Neural crest cell (in vitro differentiated cells): ENCODE data around the gene TP53. TPM values are rescaled to one million over a fixed set of nuclear protein-coding genes. Genes with fewer than 3 reads are reported as not detected.
A peak's percentile ranks its signal among the peaks of the same experiment; 100 is the strongest.
"Not testable (repeated sequence)": the region's sequence is repeated elsewhere in the genome, so short reads cannot be mapped to it uniquely, and the experiment has no call there.

Experiments
- DNase-seq: peaks from one replicate; pipeline ENCODE4 v3.0.0; 2021; ENCODE audit warnings: low read depth, mixed read lengths, low spot score
- H3K27ac Mint-ChIP-seq: one replicate; pipeline ENCODE4 v1.8.0; 2021; ENCODE audit warnings: mild to moderate bottlenecking, mixed read lengths; ENCODE audit not compliant: unreplicated experiment
- H3K27me3 Mint-ChIP-seq: 2 replicates; pipeline ENCODE4 v1.8.0; 2021; ENCODE audit warnings: low read depth, mild to moderate bottlenecking, mixed read lengths
- H3K36me3 Mint-ChIP-seq: 2 replicates; pipeline ENCODE4 v1.8.0; 2021; ENCODE audit warnings: low read depth, mild to moderate bottlenecking, mixed read lengths
- H3K4me1 Mint-ChIP-seq: 2 replicates; pipeline ENCODE4 v1.8.0; 2021; ENCODE audit warnings: mixed read lengths
- H3K4me3 Mint-ChIP-seq: one replicate; pipeline ENCODE4 v1.8.0; 2021; ENCODE audit warnings: mild to moderate bottlenecking, mixed read lengths
- H3K9me3 Mint-ChIP-seq: 2 replicates; pipeline ENCODE4 v1.8.0; 2021; ENCODE audit warnings: mixed read lengths
- total RNA-seq: library from RNA; stranded (reverse); gene quantifications from 2 replicates; pipeline ENCODE4 v1.2.1, GENCODE V29; 2021
- TF ChIP-seq, protein P1 (sequence below): fragments of 200-600 bp; sonication (generic); conservative IDR thresholded peaks from 2 replicates; pipeline ENCODE4 v1.5.0; 2021; ENCODE audit warnings: antibody characterized with exemption, mild to moderate bottlenecking

The TP53 gene
- total RNA-seq, 1 donor from 2014 or later: 135 TPM

DNA sequence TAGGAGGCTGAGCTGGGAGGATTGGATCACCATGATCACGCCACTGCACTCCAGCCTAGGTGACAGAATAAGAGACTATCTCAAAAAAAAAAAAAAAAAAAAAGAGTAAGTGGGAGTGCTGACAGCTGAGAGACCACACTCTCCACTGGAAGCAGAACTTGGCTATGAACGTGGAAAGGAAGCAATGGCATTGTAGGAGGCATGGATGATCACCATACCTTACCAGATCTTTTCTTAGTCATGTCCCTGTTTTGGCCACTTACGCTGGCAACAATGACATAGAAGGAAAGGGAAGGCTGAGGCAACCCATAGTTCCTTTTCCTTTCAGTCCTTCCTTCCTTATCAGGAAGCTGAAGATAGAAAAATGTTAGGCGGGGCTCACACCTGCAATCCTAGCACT, 40.3 kb downstream of the TP53 start:
- H3K27ac Mint-ChIP-seq: no peak overlapping the region
- peaks cover 8% of the 10 kb centered on the region for H3K27me3 Mint-ChIP-seq
- H3K9me3 Mint-ChIP-seq: no peaks in the 10 kb centered on the region
- H3K36me3 Mint-ChIP-seq: no peaks in the 10 kb centered on the region
- TF ChIP-seq, protein P1, sequence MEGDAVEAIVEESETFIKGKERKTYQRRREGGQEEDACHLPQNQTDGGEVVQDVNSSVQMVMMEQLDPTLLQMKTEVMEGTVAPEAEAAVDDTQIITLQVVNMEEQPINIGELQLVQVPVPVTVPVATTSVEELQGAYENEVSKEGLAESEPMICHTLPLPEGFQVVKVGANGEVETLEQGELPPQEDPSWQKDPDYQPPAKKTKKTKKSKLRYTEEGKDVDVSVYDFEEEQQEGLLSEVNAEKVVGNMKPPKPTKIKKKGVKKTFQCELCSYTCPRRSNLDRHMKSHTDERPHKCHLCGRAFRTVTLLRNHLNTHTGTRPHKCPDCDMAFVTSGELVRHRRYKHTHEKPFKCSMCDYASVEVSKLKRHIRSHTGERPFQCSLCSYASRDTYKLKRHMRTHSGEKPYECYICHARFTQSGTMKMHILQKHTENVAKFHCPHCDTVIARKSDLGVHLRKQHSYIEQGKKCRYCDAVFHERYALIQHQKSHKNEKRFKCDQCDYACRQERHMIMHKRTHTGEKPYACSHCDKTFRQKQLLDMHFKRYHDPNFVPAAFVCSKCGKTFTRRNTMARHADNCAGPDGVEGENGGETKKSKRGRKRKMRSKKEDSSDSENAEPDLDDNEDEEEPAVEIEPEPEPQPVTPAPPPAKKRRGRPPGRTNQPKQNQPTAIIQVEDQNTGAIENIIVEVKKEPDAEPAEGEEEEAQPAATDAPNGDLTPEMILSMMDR: no peak
- no peak for DNase-seq
- H3K4me1 Mint-ChIP-seq: peaks cover 16% of the 10 kb centered on the region
- no peak overlapping the region for H3K4me3 Mint-ChIP-seq

DNA sequence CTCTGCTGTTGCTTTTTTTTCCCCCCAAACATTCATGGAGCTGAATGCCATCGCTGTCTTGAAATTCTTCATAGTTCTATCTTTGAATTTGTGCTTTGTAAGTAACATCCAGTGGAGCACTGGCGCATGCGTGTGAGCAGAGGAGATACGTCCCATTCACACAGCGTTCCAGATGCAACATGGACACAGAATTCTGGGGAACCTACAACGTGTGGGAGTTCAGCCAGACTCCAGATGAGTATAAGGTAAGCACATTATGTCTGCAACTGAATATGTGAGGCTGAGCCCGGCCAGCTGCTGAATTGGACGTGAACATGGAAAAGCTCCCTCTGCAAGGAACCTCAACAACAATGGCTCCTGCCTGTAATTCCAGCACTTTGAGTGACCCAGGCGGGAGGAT, 40.8 kb downstream of the TP53 start:
- Mint-ChIP-seq H3K4me3 (peak overlapping the region; percentile 36), H3K36me3 (no peaks in the 10 kb centered on the region), H3K27me3 (peaks cover 6% of the 10 kb centered on the region), H3K4me1 (peaks cover 14% of the 10 kb centered on the region), H3K9me3 (no peaks in the 10 kb centered on the region), H3K27ac (no peak overlapping the region)
- no peak for DNase-seq
- TF ChIP-seq, protein P1: no peak

DNA sequence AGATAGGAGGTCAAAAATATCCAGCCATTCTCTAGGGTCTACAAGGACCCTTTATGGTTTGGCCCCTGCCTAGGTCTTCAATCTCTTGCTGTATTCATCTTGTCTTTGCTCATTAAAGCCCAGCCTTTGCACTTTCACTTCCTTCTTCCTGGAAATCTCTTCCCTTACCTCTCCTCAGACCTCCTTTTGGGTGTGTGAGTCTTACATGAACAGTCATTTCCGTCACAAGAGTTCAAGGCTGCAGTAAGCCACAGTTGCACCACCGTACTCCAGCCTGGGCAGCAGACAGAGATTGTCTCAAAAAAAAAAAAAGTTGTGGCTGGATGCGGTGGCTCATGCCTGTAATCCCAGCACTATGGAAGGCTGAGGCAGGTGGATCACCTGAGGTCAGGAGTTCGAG, 42.5 kb downstream of the TP53 start:
- TF ChIP-seq, protein P1: no peak
- Mint-ChIP-seq H3K27ac (peak overlapping the region; percentile 54), H3K27me3 (peaks cover 4% of the 10 kb centered on the region), H3K36me3 (no peaks in the 10 kb centered on the region), H3K4me3 (no peak overlapping the region), H3K9me3 (no peaks in the 10 kb centered on the region), H3K4me1 (peaks cover under 1% of the 10 kb centered on the region)
- no peak for DNase-seq

DNA sequence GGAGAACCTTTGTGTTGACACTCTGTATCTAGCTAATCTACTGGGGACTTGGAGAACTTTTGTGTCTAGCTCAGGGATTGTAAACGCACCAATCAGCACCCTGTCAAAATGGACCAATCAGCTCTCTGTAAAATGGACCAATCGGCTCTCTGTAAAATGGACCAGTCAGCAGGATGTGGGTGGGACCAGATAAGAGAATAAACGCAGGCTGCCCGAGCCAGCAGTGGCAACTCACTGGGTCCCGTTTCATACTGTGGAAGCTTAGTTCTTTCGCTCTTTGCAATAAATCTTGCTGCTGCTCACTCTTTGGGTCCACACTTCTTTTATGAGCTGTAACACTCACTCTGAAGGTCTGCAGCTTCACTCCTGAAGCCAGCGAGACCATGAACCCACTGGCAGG, 45.7 kb downstream of the TP53 start:
- H3K4me3 Mint-ChIP-seq, H3K36me3 Mint-ChIP-seq, DNase-seq, H3K27me3 Mint-ChIP-seq, H3K9me3 Mint-ChIP-seq, H3K27ac Mint-ChIP-seq, H3K4me1 Mint-ChIP-seq: not testable (repeated sequence)

DNA sequence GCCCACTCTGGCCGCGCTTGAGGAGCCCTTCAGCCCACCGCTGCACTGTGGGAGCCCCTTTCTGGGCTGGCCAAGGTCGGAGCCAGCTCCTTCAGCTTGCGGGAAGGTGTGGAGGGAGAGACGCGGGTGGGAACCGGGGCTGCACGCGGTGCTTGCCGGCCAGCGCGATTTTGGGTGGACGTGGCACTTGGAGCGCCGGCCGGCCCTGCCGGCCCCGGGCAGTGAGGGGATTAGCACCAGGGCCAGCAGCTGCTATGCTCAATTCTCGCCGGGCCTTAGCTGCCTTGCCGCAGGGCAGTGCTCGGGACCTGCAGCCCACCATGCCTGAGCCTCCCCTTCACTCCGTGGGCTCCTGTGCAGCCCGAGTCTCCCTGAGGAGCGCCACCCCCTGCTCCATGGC, 46.5 kb downstream of the TP53 start:
- H3K36me3 Mint-ChIP-seq: no peaks in the 10 kb centered on the region
- peaks cover 4% of the 10 kb centered on the region for H3K27me3 Mint-ChIP-seq
- TF ChIP-seq, protein P1: no peak
- no peaks in the 10 kb centered on the region for H3K9me3 Mint-ChIP-seq
- H3K4me3 Mint-ChIP-seq: no peak overlapping the region
- H3K27ac Mint-ChIP-seq: no peak overlapping the region
- peaks cover 7% of the 10 kb centered on the region for H3K4me1 Mint-ChIP-seq
- DNase-seq: no peak

DNA sequence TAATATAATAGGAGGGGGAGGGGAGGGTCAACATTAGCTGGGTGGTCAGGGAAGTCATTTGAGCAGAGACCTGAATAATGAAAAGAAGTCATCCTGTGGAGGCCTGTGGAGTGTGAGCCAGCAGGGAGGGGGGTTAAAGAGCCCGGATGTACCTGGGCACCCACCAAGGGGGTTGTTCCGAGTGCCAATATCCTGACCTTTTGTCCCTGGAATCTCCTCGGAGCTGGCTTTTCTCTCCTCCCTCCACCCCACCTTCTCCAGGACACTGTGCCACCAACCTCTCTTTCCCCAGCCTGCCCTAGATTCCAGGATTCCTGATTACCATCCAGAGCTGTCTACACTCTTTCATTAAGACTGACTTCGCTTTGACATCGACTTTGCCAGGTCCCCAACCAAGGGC, 51.1 kb downstream of the TP53 start:
- no peak for DNase-seq
- TF ChIP-seq, protein P1: no peak
- H3K36me3 Mint-ChIP-seq: no peaks in the 10 kb centered on the region
- H3K27ac Mint-ChIP-seq: peak overlapping the region; percentile 12
- no peaks in the 10 kb centered on the region for H3K27me3 Mint-ChIP-seq
- peaks cover 22% of the 10 kb centered on the region for H3K4me1 Mint-ChIP-seq
- H3K4me3 Mint-ChIP-seq: no peak overlapping the region
- no peaks in the 10 kb centered on the region for H3K9me3 Mint-ChIP-seq
